Epithelial cell of proximal tubule (primary cell): ENCODE measurements around the gene EIPR1. TPM values are rescaled to one million over a fixed set of nuclear protein-coding genes. Genes with fewer than 3 reads are reported as not detected.

Source experiments
- DNase-seq: peaks from one replicate; pipeline ENCODE4 v3.0.0-alpha.2; 2011; ENCODE audit warnings: low read depth
- H3K4me3 ChIP-seq: 2 replicates; pipeline ENCODE4 v1.5.1; 2011; ENCODE audit warnings: low read depth, mild to moderate bottlenecking, low read length
- total RNA-seq: library from RNA; depleted of rRNA; stranded (reverse); fragments of >200 nt; gene quantifications from 2 replicates; pipeline ENCODE4 v1.2.3, GENCODE V29; 2015
- TF ChIP-seq, protein P1 (sequence below): conservative IDR thresholded peaks from 2 replicates; pipeline ENCODE4 v1.5.1; 2012; ENCODE audit warnings: low read depth, mild to moderate bottlenecking, low read length

The EIPR1 gene
- total RNA-seq, 1 donor from 2014 or later = 43.9 TPM

DNA sequence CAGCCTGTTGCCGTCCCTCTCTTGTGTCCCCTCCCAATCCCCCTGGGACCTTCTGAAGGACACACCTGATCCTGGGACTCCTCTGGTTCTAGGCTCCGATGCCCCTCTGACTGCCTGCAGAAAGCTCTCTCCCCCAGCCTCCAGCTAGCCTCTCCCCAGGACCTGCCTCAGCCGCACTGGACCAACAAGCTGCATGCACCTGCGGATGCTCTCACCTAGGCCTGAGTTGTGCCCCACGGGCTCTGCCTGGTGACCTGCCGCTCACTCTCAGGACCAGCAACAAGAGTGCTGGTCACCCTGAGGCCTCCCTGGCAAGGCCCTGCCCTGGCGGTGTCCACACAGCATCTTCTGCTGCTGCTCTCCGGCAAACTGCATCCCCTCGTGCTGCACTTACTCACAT is 63.0 kb downstream of the EIPR1 start:
- no peak overlapping the region for H3K4me3 ChIP-seq
- TF ChIP-seq, protein P1, sequence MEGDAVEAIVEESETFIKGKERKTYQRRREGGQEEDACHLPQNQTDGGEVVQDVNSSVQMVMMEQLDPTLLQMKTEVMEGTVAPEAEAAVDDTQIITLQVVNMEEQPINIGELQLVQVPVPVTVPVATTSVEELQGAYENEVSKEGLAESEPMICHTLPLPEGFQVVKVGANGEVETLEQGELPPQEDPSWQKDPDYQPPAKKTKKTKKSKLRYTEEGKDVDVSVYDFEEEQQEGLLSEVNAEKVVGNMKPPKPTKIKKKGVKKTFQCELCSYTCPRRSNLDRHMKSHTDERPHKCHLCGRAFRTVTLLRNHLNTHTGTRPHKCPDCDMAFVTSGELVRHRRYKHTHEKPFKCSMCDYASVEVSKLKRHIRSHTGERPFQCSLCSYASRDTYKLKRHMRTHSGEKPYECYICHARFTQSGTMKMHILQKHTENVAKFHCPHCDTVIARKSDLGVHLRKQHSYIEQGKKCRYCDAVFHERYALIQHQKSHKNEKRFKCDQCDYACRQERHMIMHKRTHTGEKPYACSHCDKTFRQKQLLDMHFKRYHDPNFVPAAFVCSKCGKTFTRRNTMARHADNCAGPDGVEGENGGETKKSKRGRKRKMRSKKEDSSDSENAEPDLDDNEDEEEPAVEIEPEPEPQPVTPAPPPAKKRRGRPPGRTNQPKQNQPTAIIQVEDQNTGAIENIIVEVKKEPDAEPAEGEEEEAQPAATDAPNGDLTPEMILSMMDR = no peak
- DNase-seq = no peak

DNA sequence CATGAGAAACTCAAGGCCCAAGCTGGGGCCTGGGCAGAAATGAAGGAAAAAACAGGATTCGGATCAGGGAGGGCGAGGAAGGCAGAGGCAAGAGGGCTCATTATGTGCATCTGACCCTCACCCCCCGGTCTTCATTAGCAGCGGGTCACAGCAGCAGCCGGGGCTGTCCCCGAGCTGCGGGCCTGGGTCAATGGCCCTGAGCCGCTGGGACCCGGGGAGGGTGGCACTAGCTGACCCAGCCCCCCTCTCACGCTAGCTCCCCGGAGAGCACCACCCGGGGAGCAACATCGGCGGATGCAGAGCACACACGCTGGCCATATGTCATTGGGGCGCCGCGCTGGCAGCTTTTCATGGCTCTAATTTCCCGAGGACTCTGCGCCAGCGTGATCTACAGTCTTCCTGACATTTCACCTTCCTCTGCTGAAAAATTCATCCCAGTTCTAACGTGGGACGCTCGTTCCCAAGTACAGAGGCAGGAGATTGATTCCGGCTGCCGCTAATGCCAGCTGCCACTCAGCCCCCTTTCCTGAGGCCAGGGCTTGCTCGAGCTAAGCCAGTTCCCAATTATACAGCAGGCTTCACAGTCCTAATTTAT is 63.7 kb downstream of the EIPR1 start:
- TF ChIP-seq, protein P1 = no peak
- no peak for DNase-seq
- no peak overlapping the region for H3K4me3 ChIP-seq

DNA sequence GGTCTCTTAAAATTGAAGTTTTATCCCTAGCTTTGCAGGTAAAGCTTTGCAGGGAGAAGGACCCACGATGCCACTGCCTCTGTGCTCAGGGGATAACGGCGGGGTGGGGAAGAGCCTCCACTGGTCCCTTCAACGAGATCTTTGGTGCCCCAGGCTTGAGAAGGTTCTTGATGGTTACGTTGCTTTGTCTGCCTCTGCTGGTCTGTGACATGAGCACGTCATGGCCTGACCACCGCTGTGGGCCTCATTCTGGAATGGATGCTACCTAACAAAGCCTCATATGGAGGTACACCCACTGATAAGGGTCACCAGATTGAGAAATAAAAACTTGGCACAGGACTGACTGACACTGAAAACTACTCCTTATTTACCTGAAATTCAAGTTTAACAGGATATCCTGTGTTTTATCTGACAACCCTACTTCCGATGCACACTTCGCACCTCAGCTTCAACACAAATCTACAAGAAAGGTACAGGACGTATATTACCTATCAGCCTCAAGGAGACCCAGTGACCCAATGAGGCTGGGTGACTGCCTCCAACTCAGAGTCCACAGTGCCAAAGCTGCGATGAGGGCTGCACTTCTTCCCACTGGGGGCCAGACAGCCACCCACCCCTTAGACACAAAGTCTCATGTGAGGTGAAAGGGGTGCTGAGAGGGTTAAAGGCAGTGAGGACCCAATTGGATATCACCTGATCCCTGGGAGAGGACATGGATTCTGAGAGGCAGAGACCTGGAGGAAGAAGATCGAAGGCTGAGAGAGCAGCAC is 64.9 kb downstream of the EIPR1 start:
- DNase-seq = no peak
- no peak overlapping the region for H3K4me3 ChIP-seq

DNA sequence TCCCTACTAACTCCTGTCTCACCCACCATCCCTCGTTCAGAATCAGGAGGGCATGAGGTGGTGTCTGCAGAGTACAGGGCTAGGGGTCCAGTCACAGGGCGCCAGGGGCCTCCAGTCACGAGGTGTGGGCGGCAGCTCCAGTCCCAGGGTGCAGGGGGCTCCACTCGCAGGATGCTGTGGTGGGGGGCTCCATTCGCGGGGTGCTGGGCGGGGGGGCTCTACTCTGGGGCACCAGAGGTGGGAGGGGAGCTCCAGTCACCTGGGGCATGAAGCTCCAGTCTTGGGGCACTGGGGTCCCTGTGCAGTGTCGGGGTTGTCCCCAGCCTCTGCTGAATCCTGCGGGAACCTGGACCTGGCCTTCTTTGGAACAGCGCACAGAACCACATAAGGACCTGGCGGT is 66.0 kb downstream of the EIPR1 start:
- H3K4me3 ChIP-seq = no peak overlapping the region
- no peak for DNase-seq
- TF ChIP-seq, protein P1 = no peak

More for the DNA sequence above, 64.9 kb downstream of the EIPR1 start:
- TF ChIP-seq, protein P1 = no peak

DNA sequence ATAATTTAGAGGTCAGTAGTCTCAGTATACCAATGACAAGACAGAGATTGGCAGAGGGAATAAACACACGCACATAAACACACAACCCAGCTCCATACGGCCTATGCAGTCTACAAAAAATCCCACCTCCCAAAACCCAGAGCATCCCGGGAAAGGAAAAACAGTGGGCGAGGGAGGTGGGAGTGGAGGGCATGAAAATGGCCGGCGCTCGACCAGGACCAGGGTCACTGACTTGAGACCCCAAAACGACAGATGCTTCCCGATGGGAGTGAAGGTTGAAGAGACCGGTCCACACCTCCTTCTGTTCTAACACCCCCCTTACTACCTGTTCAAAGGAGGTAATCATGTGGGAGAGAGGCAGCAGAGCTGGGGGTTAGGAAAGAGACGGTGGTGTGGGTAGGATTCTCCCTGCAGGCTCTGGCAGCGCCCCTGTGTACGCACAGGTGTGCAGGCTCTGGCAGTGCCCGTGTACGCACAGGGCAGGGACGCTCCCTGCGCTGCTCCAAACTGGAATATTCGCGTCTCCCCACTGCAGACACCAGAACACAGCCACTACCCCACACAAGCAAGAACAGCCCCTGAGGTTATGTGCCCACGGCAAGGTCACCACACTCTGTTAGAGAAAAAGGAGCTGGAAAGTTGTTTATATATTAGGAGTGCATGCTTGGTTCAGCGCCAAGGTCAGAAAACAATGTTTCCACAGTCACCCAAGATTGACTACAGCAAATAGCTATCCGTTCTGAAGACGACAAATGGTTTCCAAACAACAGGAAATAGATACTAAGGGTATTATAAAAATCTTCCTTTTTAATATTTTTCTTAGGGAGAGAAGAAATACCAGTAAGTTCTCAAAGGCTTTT is 67.9 kb downstream of the EIPR1 start:
- TF ChIP-seq, protein P1 = no peak
- DNase-seq = no peak
- no peak overlapping the region for H3K4me3 ChIP-seq

DNA sequence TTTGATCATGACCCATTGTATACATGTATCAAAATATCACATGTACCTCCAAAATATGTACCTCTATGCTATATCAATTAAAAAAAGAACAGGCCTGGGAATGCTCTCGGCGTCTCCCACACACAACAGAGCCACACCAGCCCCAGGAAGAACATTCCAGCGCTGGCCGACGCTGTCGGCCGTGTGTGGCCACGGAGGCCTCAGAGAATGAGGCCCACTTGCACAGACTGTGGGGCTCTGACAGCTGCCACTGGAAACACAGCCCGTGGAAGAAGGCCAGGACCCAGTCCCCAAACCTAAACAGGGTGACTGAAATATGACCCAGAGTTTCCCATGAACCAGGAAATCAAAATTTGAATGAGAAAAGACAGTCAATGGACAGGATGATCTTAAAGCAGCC is 69.7 kb downstream of the EIPR1 start:
- TF ChIP-seq, protein P1 = no peak
- no peak overlapping the region for H3K4me3 ChIP-seq
- DNase-seq = no peak
